Duodenal mucosa (tissue), 2 donors: ENCODE measurements around the gene PAOX.
"Not testable (repeated sequence)": the region's sequence is repeated elsewhere in the genome, so short reads cannot be mapped to it uniquely, and the experiment has no call there.

Experiments
- H3K27ac ChIP-seq: one replicate; pipeline ENCODE4 v1.7.0; 2013; ENCODE audit warnings: low read depth, low read length
- H3K27me3 ChIP-seq, 2 donors: one replicate each; pipeline ENCODE4 v1.7.0; 2013; ENCODE audit warnings: low read length in 2 of 2, control low read depth in 1 of 2; ENCODE audit not compliant: insufficient read depth in 2 of 2, control insufficient read depth in 1 of 2
- H3K36me3 ChIP-seq, 2 donors: one replicate each; pipeline ENCODE4 v1.7.0; 2013; ENCODE audit warnings: low read length in 2 of 2, control low read depth in 1 of 2; ENCODE audit not compliant: insufficient read depth in 2 of 2, control insufficient read depth in 1 of 2
- H3K4me1 ChIP-seq, 2 donors: one replicate each; pipeline ENCODE4 v1.7.0; 2013; ENCODE audit warnings: low read length in 2 of 2, control low read depth in 1 of 2; ENCODE audit not compliant: insufficient read depth in 2 of 2, control insufficient read depth in 1 of 2
- H3K4me3 ChIP-seq, 2 donors: one replicate each; pipeline ENCODE4 v1.7.0; 2013; ENCODE audit warnings: low read length in 2 of 2, low read depth in 1 of 2
- H3K9ac ChIP-seq, 2 donors: one replicate each; pipeline ENCODE4 v1.7.0; 2013; ENCODE audit warnings: low read length in 2 of 2, low read depth in 1 of 2
- H3K9me3 ChIP-seq, 2 donors: one replicate each; pipeline ENCODE4 v1.7.0; 2013; ENCODE audit warnings: low read length in 2 of 2, control low read depth in 1 of 2; ENCODE audit not compliant: control insufficient read depth in 1 of 2

Gene PAOX

GRCh38 chr10:133364645-133365431 is 14.2 kb upstream of the PAOX start:
- H3K4me3 ChIP-seq = no peak overlapping the region
- H3K27ac ChIP-seq = no peak overlapping the region
- no peaks in the 10 kb centered on the region for H3K27me3 ChIP-seq
- peaks cover 28 to 35% of the 10 kb centered on the region in 2 donors for H3K4me1 ChIP-seq
- no peaks in the 10 kb centered on the region for H3K9me3 ChIP-seq
- no peak overlapping the region for H3K9ac ChIP-seq
- peaks cover 45 to 71% of the 10 kb centered on the region in 2 donors for H3K36me3 ChIP-seq

GRCh38 chr10:133365461-133366129 is 13.5 kb upstream of the PAOX start:
- H3K9ac ChIP-seq = no peak overlapping the region
- no peaks in the 10 kb centered on the region for H3K9me3 ChIP-seq
- H3K4me3 ChIP-seq = no peak overlapping the region
- H3K27me3 ChIP-seq = no peaks in the 10 kb centered on the region
- H3K36me3 ChIP-seq = peaks cover 53 to 78% of the 10 kb centered on the region in 2 donors
- no peak overlapping the region for H3K27ac ChIP-seq
- peaks cover 21 to 28% of the 10 kb centered on the region in 2 donors for H3K4me1 ChIP-seq

GRCh38 chr10:133366130-133366478 is 13.0 kb upstream of the PAOX start:
- Histone ChIP-seq H3K9me3 (no peaks in the 10 kb centered on the region), H3K4me3 (no peak overlapping the region), H3K36me3 (peaks cover 55 to 80% of the 10 kb centered on the region in 2 donors), H3K27ac (no peak overlapping the region), H3K4me1 (peaks cover 16 to 23% of the 10 kb centered on the region in 2 donors), H3K9ac (no peak overlapping the region), H3K27me3 (no peaks in the 10 kb centered on the region)

DNA sequence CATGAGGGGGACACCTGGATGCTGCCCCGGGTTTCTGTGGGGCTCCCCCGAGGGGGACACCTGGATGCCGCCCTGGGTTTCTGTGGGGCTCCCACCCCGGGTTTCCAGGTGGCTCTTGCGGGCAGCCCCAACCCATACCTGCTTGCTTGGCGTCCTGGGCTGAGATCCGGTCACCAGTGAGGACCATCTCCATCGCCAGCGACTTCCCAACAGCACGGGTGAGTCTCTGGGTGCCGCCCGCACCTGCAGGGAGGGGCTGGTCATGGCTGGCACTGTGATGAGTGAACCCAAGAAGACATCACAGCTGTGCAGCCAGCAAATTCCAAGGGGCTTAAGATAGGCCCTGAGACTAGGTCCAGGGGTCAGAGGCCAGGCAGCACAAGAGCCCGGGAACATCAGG is 12.3 kb upstream of the PAOX start:
- H3K4me1 ChIP-seq = peaks cover 15 to 22% of the 10 kb centered on the region in 2 donors
- peaks cover 55 to 78% of the 10 kb centered on the region in 2 donors for H3K36me3 ChIP-seq
- H3K4me3 ChIP-seq = no peak overlapping the region
- no peak overlapping the region for H3K27ac ChIP-seq
- H3K9ac ChIP-seq = no peak overlapping the region
- H3K9me3 ChIP-seq = no peaks in the 10 kb centered on the region
- no peaks in the 10 kb centered on the region for H3K27me3 ChIP-seq

- Histone ChIP-seq H3K36me3 (peaks cover 50 to 71% of the 10 kb centered on the region in 2 donors), H3K4me1 (peaks cover 15 to 29% of the 10 kb centered on the region in 2 donors)
- H3K27ac ChIP-seq, H3K27me3 ChIP-seq, H3K9ac ChIP-seq, H3K4me3 ChIP-seq, H3K9me3 ChIP-seq: not testable (repeated sequence)
Observed at GRCh38 chr10:133367461-133367860, 11.6 kb upstream of the PAOX start.

- Histone ChIP-seq H3K9me3 (no peaks in the 10 kb centered on the region), H3K36me3 (peaks cover 43 to 64% of the 10 kb centered on the region in 2 donors), H3K27me3 (no peaks in the 10 kb centered on the region), H3K9ac (no peak overlapping the region), H3K27ac (no peak overlapping the region), H3K4me1 (peaks cover 15 to 29% of the 10 kb centered on the region in 2 donors), H3K4me3 (no peak overlapping the region)
Observed at GRCh38 chr10:133368153-133368552, 10.9 kb upstream of the PAOX start.

GRCh38 chr10:133370030-133370786 is 8.9 kb upstream of the PAOX start:
- Histone ChIP-seq H3K4me1 (peaks cover 10 to 19% of the 10 kb centered on the region in 2 donors), H3K27me3 (no peaks in the 10 kb centered on the region), H3K36me3 (peaks cover 42 to 49% of the 10 kb centered on the region in 2 donors), H3K9ac (no peak overlapping the region), H3K27ac (no peak overlapping the region), H3K4me3 (no peak overlapping the region), H3K9me3 (no peaks in the 10 kb centered on the region)

- peaks cover 2 to 9% of the 10 kb centered on the region in 2 donors for H3K4me1 ChIP-seq
Observed at GRCh38 chr10:133372507-133372906, 6.6 kb upstream of the PAOX start.

GRCh38 chr10:133373174-133374090 is 5.6 kb upstream of the PAOX start, which contains the start of gene ECHS1:
ECHS1 (minus strand) TSS chr10:133373354; CDS start chr10:133373333, 21 bp downstream.
- Histone ChIP-seq H3K9ac (peak within 1 kb of the TSS; percentile 43 to 64), H3K4me3 (peak within 1 kb of the TSS; percentile 63 to 87), H3K4me1 (peaks cover 8 to 16% of the 10 kb centered on the region in 2 donors), H3K36me3 (peaks cover 23 to 24% of the 10 kb centered on the region in 2 donors), H3K27ac (peak within 1 kb of the TSS; percentile 62), H3K9me3 (no peaks in the 10 kb centered on the region), H3K27me3 (no peaks in the 10 kb centered on the region)

More at GRCh38 chr10:133372507-133372906, 6.6 kb upstream of the PAOX start:
- Histone ChIP-seq H3K36me3 (peaks cover 27 to 30% of the 10 kb centered on the region in 2 donors), H3K9ac (peak overlapping the region; percentile 12 to 43), H3K27ac (no peak overlapping the region), H3K27me3 (no peaks in the 10 kb centered on the region), H3K4me3 (peak overlapping the region in 1 of 2 donors; percentile 55), H3K9me3 (no peaks in the 10 kb centered on the region)
